Measurements from ENCODE around the gene EIF4E3. TPM values are rescaled to one million over a fixed set of nuclear protein-coding genes. Genes with fewer than 3 reads are reported as not detected.

The EIF4E3 gene
- total RNA-seq, 3 donors from 2014 or later (not counting 1 experiment from before 2014, with no cell fraction given) = 44.9 to 52.2 (median 46.7) TPM

DNA sequence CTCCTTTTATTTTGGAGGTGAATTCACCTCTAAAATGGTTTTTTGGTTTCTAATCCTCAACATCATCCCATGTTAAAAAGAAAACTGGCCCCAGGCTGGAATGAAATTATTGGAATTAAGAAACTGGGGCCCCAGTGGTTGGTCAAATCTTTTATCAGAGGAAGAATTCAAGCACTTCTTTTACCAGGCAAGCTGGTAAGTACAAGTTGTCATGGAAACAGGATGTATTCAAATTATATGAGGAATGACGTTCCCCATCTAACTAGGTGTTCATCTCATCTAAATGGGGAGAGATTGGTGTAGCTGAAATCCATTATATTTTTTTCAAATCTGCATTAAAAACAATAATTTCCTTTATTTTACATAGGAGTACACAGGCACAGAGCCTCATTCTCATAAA is 9.7 kb upstream of the EIF4E3 start:
- peaks cover 17 to 31% of the 10 kb centered on the region in 2 donors for H3K27me3 Mint-ChIP-seq (ENCODE audit: low read depth in 2 of 2)
- no peak for ATAC-seq
- Histone ChIP-seq H3K4me3 (ENCODE audit: low read length) (no peak overlapping the region), H3K36me3 (ENCODE audit: control insufficient read depth, insufficient read depth, low read length) (no peaks in the 10 kb centered on the region), H3K27ac (ENCODE audit: low read length) (no peak overlapping the region), H3K9me3 (ENCODE audit: control insufficient read depth, insufficient read depth, low read length) (no peaks in the 10 kb centered on the region), H3K4me1 (ENCODE audit: control insufficient read depth, insufficient read depth, low read length) (peaks cover 5% of the 10 kb centered on the region), H3K27me3 (ENCODE audit: control insufficient read depth, insufficient read depth, low read length) (no peaks in the 10 kb centered on the region)
- H3K9me3 Mint-ChIP-seq = peaks cover 0 to 2% of the 10 kb centered on the region in 2 donors
- DNase-seq = no peak
- H3K36me3 Mint-ChIP-seq = peaks cover 9% of the 10 kb centered on the region
- WGBS (ENCODE audit: insufficient coverage) = no CpG with 5 or more reads among the region's 1 CpG
- no peak overlapping the region for H3K4me3 Mint-ChIP-seq
- intact Hi-C loops (cut with micrococcal nuclease) = no loop called here
- TF ChIP-seq, protein P1, sequence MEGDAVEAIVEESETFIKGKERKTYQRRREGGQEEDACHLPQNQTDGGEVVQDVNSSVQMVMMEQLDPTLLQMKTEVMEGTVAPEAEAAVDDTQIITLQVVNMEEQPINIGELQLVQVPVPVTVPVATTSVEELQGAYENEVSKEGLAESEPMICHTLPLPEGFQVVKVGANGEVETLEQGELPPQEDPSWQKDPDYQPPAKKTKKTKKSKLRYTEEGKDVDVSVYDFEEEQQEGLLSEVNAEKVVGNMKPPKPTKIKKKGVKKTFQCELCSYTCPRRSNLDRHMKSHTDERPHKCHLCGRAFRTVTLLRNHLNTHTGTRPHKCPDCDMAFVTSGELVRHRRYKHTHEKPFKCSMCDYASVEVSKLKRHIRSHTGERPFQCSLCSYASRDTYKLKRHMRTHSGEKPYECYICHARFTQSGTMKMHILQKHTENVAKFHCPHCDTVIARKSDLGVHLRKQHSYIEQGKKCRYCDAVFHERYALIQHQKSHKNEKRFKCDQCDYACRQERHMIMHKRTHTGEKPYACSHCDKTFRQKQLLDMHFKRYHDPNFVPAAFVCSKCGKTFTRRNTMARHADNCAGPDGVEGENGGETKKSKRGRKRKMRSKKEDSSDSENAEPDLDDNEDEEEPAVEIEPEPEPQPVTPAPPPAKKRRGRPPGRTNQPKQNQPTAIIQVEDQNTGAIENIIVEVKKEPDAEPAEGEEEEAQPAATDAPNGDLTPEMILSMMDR (IDR thresholded peaks at IDR 0.05) = no peak
- peaks cover 3 to 5% of the 10 kb centered on the region in 2 donors for H3K4me1 Mint-ChIP-seq
- no peak overlapping the region for H3K27ac Mint-ChIP-seq

DNA sequence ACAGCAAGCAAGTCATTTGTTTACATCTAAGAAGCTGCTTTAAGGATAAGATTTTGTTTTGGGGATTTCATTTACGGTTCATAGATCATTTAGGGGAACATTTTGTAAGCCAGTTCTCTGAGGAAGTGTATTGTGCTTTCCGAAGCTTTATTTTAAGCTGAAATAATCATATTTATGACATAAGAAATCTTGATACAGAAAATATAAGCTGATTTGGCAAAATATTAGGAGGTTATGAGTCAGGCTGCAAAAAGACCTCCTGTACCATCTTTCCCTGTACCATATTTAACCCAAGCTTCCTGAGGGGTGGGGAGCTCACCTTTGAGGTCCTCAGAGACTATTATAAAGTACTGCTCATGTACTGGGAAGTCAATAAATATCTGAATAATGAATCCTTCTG is 8.1 kb upstream of the EIF4E3 start:
- TF ChIP-seq, protein P1 (IDR thresholded peaks at IDR 0.05) = no peak
- Mint-ChIP-seq H3K27ac (no peak overlapping the region), H3K4me1 (peaks cover 7 to 11% of the 10 kb centered on the region in 2 donors), H3K27me3 (ENCODE audit: low read depth in 2 of 2) (peaks cover 12 to 24% of the 10 kb centered on the region in 2 donors), H3K36me3 (peaks cover 9% of the 10 kb centered on the region), H3K9me3 (peaks cover 0 to 2% of the 10 kb centered on the region in 2 donors), H3K4me3 (no peak overlapping the region)
- no peaks in the 10 kb centered on the region for H3K27me3 ChIP-seq (ENCODE audit: control insufficient read depth, insufficient read depth, low read length)
- no peaks in the 10 kb centered on the region for H3K9me3 ChIP-seq (ENCODE audit: control insufficient read depth, insufficient read depth, low read length)
- ATAC-seq (no peak), DNase-seq (no peak)
- no peaks in the 10 kb centered on the region for H3K36me3 ChIP-seq (ENCODE audit: control insufficient read depth, insufficient read depth, low read length)
- 67% methylated on average over 1 of the region's 2 CpGs for WGBS (ENCODE audit: insufficient coverage)
- H3K4me1 ChIP-seq (ENCODE audit: control insufficient read depth, insufficient read depth, low read length) = peaks cover 13% of the 10 kb centered on the region
- H3K4me3 ChIP-seq (ENCODE audit: low read length) = no peak overlapping the region
- H3K27ac ChIP-seq (ENCODE audit: low read length) = no peak overlapping the region
- intact Hi-C loops (cut with micrococcal nuclease) = no loop called here

DNA sequence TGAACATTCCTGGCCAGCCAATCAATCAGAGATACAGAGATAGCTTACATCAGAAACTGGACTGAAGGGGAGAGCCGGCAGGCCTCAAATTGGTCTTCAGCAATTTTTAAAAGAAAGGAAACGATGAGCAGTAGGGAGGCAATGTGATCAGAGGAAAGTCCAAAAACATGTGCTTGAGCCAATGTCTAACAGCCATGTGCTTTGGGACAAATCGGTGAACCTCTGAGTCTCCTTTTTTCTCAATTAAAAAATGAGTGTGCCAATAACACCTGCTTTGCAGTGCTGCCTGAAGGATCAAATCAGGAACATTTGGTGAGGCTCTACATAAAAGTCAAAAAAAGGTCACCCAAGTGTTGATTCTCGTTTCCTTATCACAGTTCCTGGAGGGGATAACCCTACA is 7.4 kb upstream of the EIF4E3 start:
- peaks cover 7 to 11% of the 10 kb centered on the region in 2 donors for H3K4me1 Mint-ChIP-seq
- 88% methylated on average over 4 of the region's 4 CpGs for WGBS (ENCODE audit: insufficient coverage)
- no peak overlapping the region for H3K27ac Mint-ChIP-seq

More for the DNA sequence above, 7.4 kb upstream of the EIF4E3 start:
- intact Hi-C loops (cut with micrococcal nuclease) = no loop called here
- Histone ChIP-seq H3K27ac (ENCODE audit: low read length) (no peak overlapping the region), H3K36me3 (ENCODE audit: control insufficient read depth, insufficient read depth, low read length) (no peaks in the 10 kb centered on the region), H3K4me3 (ENCODE audit: low read length) (no peak overlapping the region), H3K9me3 (ENCODE audit: control insufficient read depth, insufficient read depth, low read length) (no peaks in the 10 kb centered on the region), H3K4me1 (ENCODE audit: control insufficient read depth, insufficient read depth, low read length) (peaks cover 13% of the 10 kb centered on the region), H3K27me3 (ENCODE audit: control insufficient read depth, insufficient read depth, low read length) (no peaks in the 10 kb centered on the region)
- TF ChIP-seq, protein P1 (IDR thresholded peaks at IDR 0.05) = no peak
- peaks cover 12 to 17% of the 10 kb centered on the region in 2 donors for H3K27me3 Mint-ChIP-seq (ENCODE audit: low read depth in 2 of 2)
- no peak overlapping the region for H3K4me3 Mint-ChIP-seq
- peaks cover 0 to 2% of the 10 kb centered on the region in 2 donors for H3K9me3 Mint-ChIP-seq
- ATAC-seq (no peak), DNase-seq (no peak)
- peaks cover 7% of the 10 kb centered on the region for H3K36me3 Mint-ChIP-seq

All from natural killer cell (primary cell).